Fibroblast of lung (primary cell): ENCODE data around the gene NEK4. TPM values are rescaled to one million over a fixed set of nuclear protein-coding genes. Genes with fewer than 3 reads are reported as not detected.

Experiments used
- DNase-seq, 2 donors: peaks; one replicate each; pipeline versions ENCODE4 v3.0.0 to v3.0.0-alpha.2; 2010; ENCODE audit warnings: low read depth in 2 of 2
- H2AFZ ChIP-seq: 2 replicates; pipeline ENCODE4 v1.5.1; 2012; ENCODE audit warnings: low read length, control low read depth, inconsistent platforms
- H3K27ac ChIP-seq: 2 replicates; pipeline ENCODE4 v1.5.1; 2011; ENCODE audit warnings: low read length, control low read depth; ENCODE audit not compliant: insufficient read depth
- H3K27me3 ChIP-seq: 2 replicates; pipeline ENCODE4 v1.5.1; 2011; ENCODE audit warnings: mild to moderate bottlenecking, low read length; ENCODE audit not compliant: control insufficient read depth, insufficient read depth
- H3K36me3 ChIP-seq: 2 replicates; pipeline ENCODE4 v1.5.1; 2011; ENCODE audit warnings: low read length; ENCODE audit not compliant: control insufficient read depth, insufficient read depth
- H3K4me1 ChIP-seq: 2 replicates; pipeline ENCODE4 v1.5.1; 2011; ENCODE audit warnings: low read length; ENCODE audit not compliant: control insufficient read depth, insufficient read depth; ENCODE audit errors: extremely low read depth
- H3K4me2 ChIP-seq: 2 replicates; pipeline ENCODE4 v1.5.1; 2011; ENCODE audit warnings: low read length, control low read depth; ENCODE audit not compliant: insufficient read depth; ENCODE audit errors: extremely low read depth
- H3K4me3 ChIP-seq, 4 experiments: fragments of 200-600 bp in 1 of 4; sonication (generic) in 1 of 4; replicated peaks in 1 of 4; 2 replicates each; pipeline ENCODE4 v1.5.1; 2011 to 2016; ENCODE audit warnings: low read length in 4 of 4, low read depth in 3 of 4, mild to moderate bottlenecking in 3 of 4, control low read depth in 2 of 4, inconsistent platforms in 1 of 4, mixed read lengths in 1 of 4; ENCODE audit not compliant: insufficient read depth in 1 of 4; ENCODE audit errors: control extremely low read depth in 1 of 4
- H3K79me2 ChIP-seq: 2 replicates; pipeline ENCODE4 v1.5.1; 2012; ENCODE audit warnings: mild to moderate bottlenecking, low read length, inconsistent platforms; ENCODE audit not compliant: control insufficient read depth, insufficient read depth
- H3K9ac ChIP-seq: 2 replicates; pipeline ENCODE4 v1.5.1; 2011; ENCODE audit warnings: mild to moderate bottlenecking, low read length, control low read depth; ENCODE audit not compliant: insufficient read depth
- H3K9me3 ChIP-seq: 2 replicates; pipeline ENCODE4 v1.5.1; 2012; ENCODE audit warnings: low read depth, low read length; ENCODE audit not compliant: control insufficient read depth, insufficient read depth
- H4K20me1 ChIP-seq: 2 replicates; pipeline ENCODE4 v1.5.1; 2011; ENCODE audit warnings: low read length; ENCODE audit not compliant: control insufficient read depth, insufficient read depth; ENCODE audit errors: extremely low read depth
- EZH2 ChIP-seq: IDR thresholded peaks from 2 replicates; pipeline ENCODE4 v1.5.1; 2012; ENCODE audit warnings: low read length, control low read depth, mild to moderate bottlenecking; ENCODE audit errors: missing control alignments
- polyA plus RNA-seq, 2 donors: library from polyadenylated mRNA; depleted of rRNA in 1 of 2; stranded (reverse) in 1 of 2; unstranded in 1 of 2; fragments of >200 nt; gene quantifications; 2 replicates each; pipeline ENCODE4 v1.2.1, GENCODE V29; 2011 to 2012; ENCODE audit warnings: missing spikeins in 1 of 2
- total RNA-seq: library from RNA; depleted of rRNA; stranded (reverse); fragments of >200 nt; gene quantifications from 2 replicates; pipeline ENCODE4 v1.2.1, GENCODE V29; 2014
- TF ChIP-seq, protein P1 (sequence below), 2 donors: IDR thresholded peaks in 1 of 2; conservative IDR thresholded peaks in 1 of 2; 1 replicate in 1 of 2; 2 replicates in 1 of 2; pipeline ENCODE4 v1.5.1; 2011 to 2012; ENCODE audit warnings: low read length in 2 of 2, control low read depth in 1 of 2, inconsistent platforms in 1 of 2, low read depth in 1 of 2, mild to moderate bottlenecking in 1 of 2

NEK4 gene
- total and polyA plus RNA-seq, 2 donors (not counting 1 experiment from before 2014, with no cell fraction given): 16.0 to 24.9 TPM

- Histone ChIP-seq H3K9ac (no peak overlapping the region), H4K20me1 (no peaks in the 10 kb centered on the region), H3K9me3 (no peaks in the 10 kb centered on the region), H3K4me2 (no peak overlapping the region), H3K36me3 (no peaks in the 10 kb centered on the region), H3K27ac (no peak overlapping the region), H3K4me3 (no peak overlapping the region), H3K4me1 (no peaks in the 10 kb centered on the region), H3K79me2 (no peaks in the 10 kb centered on the region), H3K27me3 (peaks cover 4% of the 10 kb centered on the region), H2AFZ (no peak overlapping the region)
- no peak for TF ChIP-seq EZH2
- TF ChIP-seq, protein P1, sequence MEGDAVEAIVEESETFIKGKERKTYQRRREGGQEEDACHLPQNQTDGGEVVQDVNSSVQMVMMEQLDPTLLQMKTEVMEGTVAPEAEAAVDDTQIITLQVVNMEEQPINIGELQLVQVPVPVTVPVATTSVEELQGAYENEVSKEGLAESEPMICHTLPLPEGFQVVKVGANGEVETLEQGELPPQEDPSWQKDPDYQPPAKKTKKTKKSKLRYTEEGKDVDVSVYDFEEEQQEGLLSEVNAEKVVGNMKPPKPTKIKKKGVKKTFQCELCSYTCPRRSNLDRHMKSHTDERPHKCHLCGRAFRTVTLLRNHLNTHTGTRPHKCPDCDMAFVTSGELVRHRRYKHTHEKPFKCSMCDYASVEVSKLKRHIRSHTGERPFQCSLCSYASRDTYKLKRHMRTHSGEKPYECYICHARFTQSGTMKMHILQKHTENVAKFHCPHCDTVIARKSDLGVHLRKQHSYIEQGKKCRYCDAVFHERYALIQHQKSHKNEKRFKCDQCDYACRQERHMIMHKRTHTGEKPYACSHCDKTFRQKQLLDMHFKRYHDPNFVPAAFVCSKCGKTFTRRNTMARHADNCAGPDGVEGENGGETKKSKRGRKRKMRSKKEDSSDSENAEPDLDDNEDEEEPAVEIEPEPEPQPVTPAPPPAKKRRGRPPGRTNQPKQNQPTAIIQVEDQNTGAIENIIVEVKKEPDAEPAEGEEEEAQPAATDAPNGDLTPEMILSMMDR (conservative IDR thresholded peaks at IDR 0.05 in 1 of 2, IDR thresholded peaks at IDR 0.05 in 1 of 2; ENCODE audit: low read depth in 1 of 2, low read length in 2 of 2): no peak
- DNase-seq: no peak
These were observed 39.1 kb upstream of the NEK4 start for GRCh38 chr3:52809662-52810377.

GRCh38 chr3:52809149-52809548 is 38.4 kb upstream of the NEK4 start:
- Histone ChIP-seq H3K9me3 (no peaks in the 10 kb centered on the region), H3K79me2 (no peaks in the 10 kb centered on the region), H3K9ac (no peak overlapping the region), H3K4me3 (no peak overlapping the region), H3K27me3 (peaks cover 4% of the 10 kb centered on the region), H2AFZ (no peak overlapping the region), H4K20me1 (no peaks in the 10 kb centered on the region), H3K4me2 (no peak overlapping the region), H3K27ac (no peak overlapping the region), H3K36me3 (no peaks in the 10 kb centered on the region), H3K4me1 (no peaks in the 10 kb centered on the region)
- TF ChIP-seq EZH2: no peak
- TF ChIP-seq, protein P1 (conservative IDR thresholded peaks at IDR 0.05 in 1 of 2, IDR thresholded peaks at IDR 0.05 in 1 of 2; ENCODE audit: low read depth in 1 of 2, low read length in 2 of 2): no peak
- DNase-seq: no peak

DNA sequence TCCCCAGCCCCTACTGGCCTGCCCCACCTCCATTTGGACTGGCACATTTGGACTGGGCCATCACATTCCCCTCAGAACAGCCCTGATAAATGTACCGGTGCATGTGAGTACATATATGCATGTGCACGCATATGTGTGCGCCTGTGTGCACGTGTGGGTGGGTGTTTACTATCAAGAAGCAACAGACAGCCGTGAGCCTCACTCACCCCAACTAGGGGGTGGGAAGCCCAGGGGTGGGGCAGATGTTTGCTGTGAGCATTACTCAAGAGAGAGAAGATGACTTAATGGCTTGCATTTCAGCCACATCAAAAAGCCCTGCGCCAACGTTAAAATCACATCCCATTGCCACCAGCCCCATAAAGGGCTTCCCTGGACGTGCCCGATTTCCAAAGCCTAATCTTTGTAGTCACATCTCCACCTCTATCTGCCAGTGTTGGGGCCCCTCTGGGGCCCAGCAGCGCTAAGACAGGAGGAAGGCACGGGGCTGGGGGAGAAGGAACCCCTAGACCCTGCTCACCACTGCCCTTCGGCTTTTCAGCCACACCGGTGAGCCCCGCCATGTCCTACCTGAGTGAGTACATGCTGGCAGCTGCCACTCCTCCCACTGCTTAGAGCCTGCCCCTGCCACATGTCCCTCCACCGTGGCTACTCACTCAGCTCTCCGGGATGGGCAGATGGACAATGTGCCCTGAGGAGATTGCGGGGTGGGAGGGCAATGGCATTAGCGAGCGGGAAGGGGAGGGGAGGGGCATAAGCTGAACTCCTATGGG is 34.7 kb upstream of the NEK4 start:
- no peak for TF ChIP-seq EZH2
- TF ChIP-seq, protein P1 (conservative IDR thresholded peaks at IDR 0.05 in 1 of 2, IDR thresholded peaks at IDR 0.05 in 1 of 2; ENCODE audit: low read depth in 1 of 2, low read length in 2 of 2): no peak
- Histone ChIP-seq H3K9ac (no peak overlapping the region), H3K4me1 (no peaks in the 10 kb centered on the region), H4K20me1 (no peaks in the 10 kb centered on the region), H2AFZ (no peak overlapping the region), H3K27me3 (peaks cover 2% of the 10 kb centered on the region), H3K27ac (no peak overlapping the region), H3K9me3 (no peaks in the 10 kb centered on the region), H3K79me2 (no peaks in the 10 kb centered on the region), H3K4me2 (no peak overlapping the region), H3K36me3 (no peaks in the 10 kb centered on the region), H3K4me3 (no peak overlapping the region)
- no peak for DNase-seq
